GM19025 (cell line): Measurements from ENCODE around the gene SBF2.

Source experiments
- ATAC-seq: cut with Tn5 transposase; IDR thresholded peaks from one replicate; pipeline ENCODE4 v1.9.1; 2021; ENCODE audit warnings: mild to moderate bottlenecking, low read depth, moderate library complexity; ENCODE audit not compliant: unreplicated experiment

The SBF2 gene

GRCh38 chr11:10317776-10318526 lies 23.9 kb upstream of the SBF2 start:
- ATAC-seq, result peak; percentile 48

- ATAC-seq, result no peak
Observed at GRCh38 chr11:10317151-10317755, 23.2 kb upstream of the SBF2 start.

- no peak for ATAC-seq
Observed at GRCh38 chr11:10315083-10315482, 21.1 kb upstream of the SBF2 start.

GRCh38 chr11:10314199-10315072 lies 20.4 kb upstream of the SBF2 start:
- peak; percentile 62 for ATAC-seq

GRCh38 chr11:10311802-10312201 lies 17.8 kb upstream of the SBF2 start:
- ATAC-seq, result no peak

GRCh38 chr11:10310301-10310841 lies 16.4 kb upstream of the SBF2 start:
- ATAC-seq, result no peak

GRCh38 chr11:10309163-10310093 lies 15.4 kb upstream of the SBF2 start:
- ATAC-seq, result no peak

DNA sequence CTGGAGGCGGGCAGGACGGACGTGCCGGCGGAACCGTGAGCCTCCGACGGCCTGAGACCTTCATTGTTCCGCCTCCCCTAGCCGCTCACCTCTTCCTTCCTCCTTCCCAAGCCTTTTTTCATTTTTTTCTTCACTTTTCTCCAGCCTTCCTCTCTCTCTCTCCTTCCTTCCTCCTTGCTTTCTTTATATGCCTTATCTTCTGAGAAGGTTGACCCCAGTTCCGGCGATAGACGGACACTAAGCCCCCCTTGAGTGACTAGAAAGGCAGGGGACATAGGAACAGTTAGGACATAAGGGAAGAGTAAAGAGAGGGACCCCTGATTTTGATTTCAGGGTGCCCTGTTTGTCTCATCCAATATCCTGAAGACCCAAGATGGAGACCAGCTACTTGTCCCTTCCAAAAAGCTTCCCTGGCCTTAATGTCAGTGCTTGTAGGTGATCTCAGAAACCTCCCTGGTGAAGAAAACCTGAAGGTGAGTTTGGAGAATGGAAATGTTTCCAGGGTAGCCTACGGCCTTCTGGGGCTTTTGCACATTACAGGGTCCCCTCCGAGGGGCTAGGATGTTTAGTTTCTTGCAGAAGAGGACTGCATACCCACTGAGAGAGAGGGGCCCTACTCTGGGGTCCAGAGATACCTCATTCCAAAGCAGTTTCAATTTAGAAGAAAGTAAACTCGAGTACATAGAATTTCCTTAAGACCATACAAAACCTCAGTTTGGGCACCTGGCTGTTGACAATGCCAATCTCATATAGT lies 14.4 kb upstream of the SBF2 start:
- no peak for ATAC-seq

GRCh38 chr11:10307400-10308200 lies 13.6 kb upstream of the SBF2 start:
- ATAC-seq, result peak; percentile 50

GRCh38 chr11:10307022-10307399 lies 13.0 kb upstream of the SBF2 start:
- ATAC-seq, result no peak

DNA sequence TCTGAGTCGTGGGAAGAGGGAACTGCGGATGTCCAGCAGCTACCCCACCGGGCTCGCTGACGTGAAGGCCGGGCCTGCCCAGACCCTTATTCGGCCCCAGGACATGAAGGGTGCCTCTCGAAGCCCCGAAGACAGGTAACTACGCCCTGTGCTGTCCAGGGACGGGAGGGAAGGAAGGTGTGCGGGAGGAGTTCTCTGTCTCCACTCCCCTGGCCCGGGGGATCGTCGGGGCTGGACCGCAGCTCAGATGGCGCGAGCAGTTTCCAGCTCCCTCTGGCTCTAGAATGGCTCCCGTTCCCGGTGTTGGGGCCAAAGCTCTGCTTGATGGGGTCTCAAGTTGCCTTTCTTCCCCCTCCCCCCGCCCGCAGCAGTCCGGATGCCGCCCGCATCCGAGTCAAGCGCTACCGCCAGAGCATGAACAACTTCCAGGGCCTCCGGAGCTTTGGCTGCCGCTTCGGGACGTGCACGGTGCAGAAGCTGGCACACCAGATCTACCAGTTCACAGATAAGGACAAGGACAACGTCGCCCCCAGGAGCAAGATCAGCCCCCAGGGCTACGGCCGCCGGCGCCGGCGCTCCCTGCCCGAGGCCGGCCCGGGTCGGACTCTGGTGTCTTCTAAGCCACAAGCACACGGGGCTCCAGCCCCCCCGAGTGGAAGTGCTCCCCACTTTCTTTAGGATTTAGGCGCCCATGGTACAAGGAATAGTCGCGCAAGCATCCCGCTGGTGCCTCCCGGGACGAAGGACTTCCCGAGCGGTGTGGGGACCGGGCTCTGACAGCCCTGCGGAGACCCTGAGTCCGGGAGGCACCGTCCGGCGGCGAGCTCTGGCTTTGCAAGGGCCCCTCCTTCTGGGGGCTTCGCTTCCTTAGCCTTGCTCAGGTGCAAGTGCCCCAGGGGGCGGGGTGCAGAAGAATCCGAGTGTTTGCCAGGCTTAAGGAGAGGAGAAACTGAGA lies 12.2 kb upstream of the SBF2 start:
- ATAC-seq, result no peak

GRCh38 chr11:10305262-10305963 lies 11.4 kb upstream of the SBF2 start:
- ATAC-seq, result no peak

- no peak for ATAC-seq
Observed at GRCh38 chr11:10304495-10305261, 10.7 kb upstream of the SBF2 start, which contains the start of gene ADM. Gene ADM (plus strand): TSS chr11:10305073. CDS start chr11:10305701, 628 bp downstream.

- no peak for ATAC-seq
Observed at GRCh38 chr11:10303558-10304363, 9.7 kb upstream of the SBF2 start.
